ENCODE results near the gene GLRX3. TPM values are rescaled to one million over a fixed set of nuclear protein-coding genes. Genes with fewer than 3 reads are reported as not detected.

The GLRX3 gene
- total RNA-seq, 1 donor from 2014 or later, result 41.3 TPM

GRCh38 chr10:130220251-130221185 lies 84.3 kb downstream of the GLRX3 start:
- TF ChIP-seq POLR2AphosphoS5 (IDR thresholded peaks at IDR 0.05; ENCODE audit: insufficient read depth in 1 of 2, low read depth in 1 of 2), result no peak
- no peak for TF ChIP-seq CTCF (IDR thresholded peaks at IDR 0.05)
- no peak for TF ChIP-seq POLR2A (IDR thresholded peaks at IDR 0.05)
- no peak overlapping the region for H3K27ac ChIP-seq
- no peaks in the 10 kb centered on the region for H3K36me3 ChIP-seq
- no peaks in the 10 kb centered on the region for H3K4me1 ChIP-seq
- no peaks in the 10 kb centered on the region for H3K27me3 ChIP-seq
- H3K4me3 ChIP-seq, result no peak overlapping the region
- H3K9me3 ChIP-seq, result no peaks in the 10 kb centered on the region
- DNase-seq (ENCODE audit: extremely low spot score in 2 of 2), result peak in 1 of 2 donors; percentile 64
- intact Hi-C loops (cut with DNase I), result no loop called here

DNA sequence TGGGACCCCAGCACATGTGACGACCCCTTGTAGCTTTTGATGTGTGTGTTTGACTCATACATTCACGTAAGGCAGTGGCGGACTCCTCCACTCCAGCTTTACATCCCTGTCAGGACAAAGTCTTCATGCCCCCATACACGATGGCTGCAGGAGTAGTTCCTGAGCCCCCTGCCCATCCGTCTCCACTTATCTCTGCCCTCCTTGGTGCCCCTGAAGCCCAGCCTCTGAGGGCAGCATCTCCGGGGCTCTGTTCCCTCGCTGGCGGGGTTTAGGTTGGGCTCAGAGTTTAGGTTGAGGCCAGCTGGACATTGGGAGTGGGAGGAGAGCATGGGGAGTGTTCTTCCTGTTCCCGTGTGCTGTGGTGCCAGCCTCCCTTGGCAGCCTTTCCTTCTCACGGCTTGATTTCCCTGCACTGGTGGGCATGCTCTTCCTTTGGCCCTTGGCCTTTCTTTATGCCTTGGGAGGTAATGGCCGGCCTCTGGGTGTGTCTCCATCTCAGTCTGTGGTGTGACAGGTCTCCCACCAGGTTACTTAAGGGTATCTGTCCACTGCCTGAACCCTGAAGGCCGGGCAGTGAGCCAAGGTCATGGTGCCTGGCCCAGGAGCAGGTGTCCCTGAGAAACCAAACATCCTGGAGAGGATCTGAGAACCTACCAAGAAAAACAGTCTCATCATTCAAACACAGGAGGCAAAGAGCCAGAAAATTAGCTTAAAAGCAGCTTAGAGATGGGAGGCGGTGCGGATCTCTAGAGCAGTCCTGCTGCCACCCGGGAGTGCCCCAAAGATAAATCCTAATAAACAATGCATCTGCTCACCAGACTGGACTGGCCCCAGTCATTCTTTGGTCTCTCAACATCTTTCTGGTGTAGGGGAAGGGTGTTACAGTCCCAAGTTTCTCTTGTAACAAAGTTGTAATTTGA lies 85.5 kb downstream of the GLRX3 start:
- H3K27ac ChIP-seq, result no peak overlapping the region
- H3K4me3 ChIP-seq, result no peak overlapping the region
- no peaks in the 10 kb centered on the region for H3K36me3 ChIP-seq
- H3K4me1 ChIP-seq, result no peaks in the 10 kb centered on the region
- no peaks in the 10 kb centered on the region for H3K9me3 ChIP-seq
- peak in 1 of 2 donors; percentile 52 for DNase-seq (ENCODE audit: extremely low spot score in 2 of 2)
- intact Hi-C loops (cut with DNase I), result no loop called here
- TF ChIP-seq CTCF (IDR thresholded peaks at IDR 0.05) (no peak), POLR2A (IDR thresholded peaks at IDR 0.05) (no peak), POLR2AphosphoS5 (IDR thresholded peaks at IDR 0.05; ENCODE audit: insufficient read depth in 1 of 2, low read depth in 1 of 2) (no peak)
- no peaks in the 10 kb centered on the region for H3K27me3 ChIP-seq

GRCh38 chr10:130222381-130222780 lies 86.2 kb downstream of the GLRX3 start:
- no peaks in the 10 kb centered on the region for H3K4me1 ChIP-seq
- H3K9me3 ChIP-seq, result no peaks in the 10 kb centered on the region
- no peak overlapping the region for H3K27ac ChIP-seq
- no peaks in the 10 kb centered on the region for H3K36me3 ChIP-seq
- intact Hi-C loops (cut with DNase I), result no loop called here
- H3K4me3 ChIP-seq, result no peak overlapping the region
- DNase-seq (ENCODE audit: extremely low spot score in 2 of 2), result peak; percentile 65 to 84
- TF ChIP-seq CTCF (IDR thresholded peaks at IDR 0.05), result no peak
- no peak for TF ChIP-seq POLR2AphosphoS5 (IDR thresholded peaks at IDR 0.05; ENCODE audit: insufficient read depth in 1 of 2, low read depth in 1 of 2)
- no peak for TF ChIP-seq POLR2A (IDR thresholded peaks at IDR 0.05)
- no peaks in the 10 kb centered on the region for H3K27me3 ChIP-seq

DNA sequence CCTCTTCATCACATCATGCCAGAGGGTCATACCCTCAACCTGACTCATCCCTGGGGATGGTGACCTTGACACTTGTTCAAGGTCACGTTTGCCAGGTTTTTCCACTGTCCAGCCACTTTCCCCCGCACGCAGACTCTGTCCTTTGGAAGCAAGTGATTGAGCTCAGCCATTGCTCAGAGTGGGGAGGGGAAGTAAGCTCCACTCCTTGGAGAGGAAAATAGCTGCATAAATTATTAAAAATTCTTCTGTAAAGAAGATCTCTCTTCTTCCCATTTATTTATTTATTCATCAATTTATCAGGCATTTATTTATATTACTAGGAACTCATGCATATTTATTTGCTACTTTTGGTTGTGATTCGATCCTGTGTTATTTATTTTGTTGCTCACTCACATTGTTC lies 88.0 kb downstream of the GLRX3 start:
- TF ChIP-seq POLR2AphosphoS5 (IDR thresholded peaks at IDR 0.05; ENCODE audit: insufficient read depth in 1 of 2, low read depth in 1 of 2), result no peak
- no peak for TF ChIP-seq POLR2A (IDR thresholded peaks at IDR 0.05)
- TF ChIP-seq CTCF (IDR thresholded peaks at IDR 0.05), result no peak
- H3K9me3 ChIP-seq, result peaks cover 7% of the 10 kb centered on the region
- H3K27ac ChIP-seq, result no peak overlapping the region
- DNase-seq (ENCODE audit: extremely low spot score in 2 of 2), result peak; percentile 14 to 32
- H3K27me3 ChIP-seq, result no peaks in the 10 kb centered on the region
- no peak overlapping the region for H3K4me3 ChIP-seq
- H3K36me3 ChIP-seq, result no peaks in the 10 kb centered on the region
- H3K4me1 ChIP-seq, result no peaks in the 10 kb centered on the region
- intact Hi-C loops (cut with DNase I), result no loop called here

Data from vagina (tissue), 2 donors.